DOHH2 (cell line): ENCODE results near the gene BATF.

Source experiments
- H3F3A ChIP-seq: fragments of 200-600 bp; sonication (generic), shearing (Covaris generic); 2 replicates; pipeline ENCODE4 v1.6.0; 2016; ENCODE audit warnings: antibody characterized with exemption, mild to moderate bottlenecking; ENCODE audit not compliant: control insufficient read depth, insufficient read depth
- H3K27ac ChIP-seq: fragments of 200-600 bp; sonication (generic); 2 replicates; pipeline ENCODE4 v1.5.1; 2014; ENCODE audit warnings: low read depth, mild to moderate bottlenecking, low read length, moderate library complexity
- H3K27me3 ChIP-seq: fragments of 200-600 bp; sonication (generic); 2 replicates; pipeline ENCODE4 v1.6.1; 2014; ENCODE audit warnings: mild to moderate bottlenecking, low read length, mixed read lengths; ENCODE audit not compliant: control insufficient read depth
- H3K36me3 ChIP-seq: fragments of 200-600 bp; sonication (generic); 2 replicates; pipeline ENCODE4 v1.6.1; 2014; ENCODE audit warnings: mild to moderate bottlenecking, low read length, moderate library complexity, mixed read lengths; ENCODE audit not compliant: control insufficient read depth
- H3K4me1 ChIP-seq: fragments of 200-600 bp; sonication (generic); 2 replicates; pipeline ENCODE4 v1.6.1; 2014; ENCODE audit warnings: mild to moderate bottlenecking, low read length, mixed read lengths; ENCODE audit not compliant: control insufficient read depth
- H3K4me2 ChIP-seq: fragments of 200-600 bp; sonication (generic); 2 replicates; pipeline ENCODE4 v1.6.0; 2014; ENCODE audit warnings: mild to moderate bottlenecking, low read length, moderate library complexity
- H3K4me3 ChIP-seq: fragments of 200-600 bp; sonication (generic); 2 replicates; pipeline ENCODE4 v1.5.1; 2014; ENCODE audit warnings: mild to moderate bottlenecking, low read length, mixed read lengths
- H3K79me2 ChIP-seq: fragments of 200-600 bp; sonication (generic); 2 replicates; pipeline ENCODE4 v1.6.1; 2014; ENCODE audit warnings: mild to moderate bottlenecking, low read length, mixed read lengths; ENCODE audit not compliant: control insufficient read depth
- H3K9me2 ChIP-seq: fragments of 200-600 bp; sonication (generic); replicated peaks from 2 replicates; pipeline ENCODE4 v1.6.1; 2014; ENCODE audit warnings: mild to moderate bottlenecking, low read length, mixed read lengths; ENCODE audit not compliant: control insufficient read depth
- H3K9me3 ChIP-seq: fragments of 200-600 bp; sonication (generic); 2 replicates; pipeline ENCODE4 v1.6.1; 2014; ENCODE audit warnings: antibody characterized with exemption, low read length, mixed read lengths; ENCODE audit not compliant: control insufficient read depth, insufficient read depth
- H4K20me1 ChIP-seq: fragments of 200-600 bp; sonication (generic); 2 replicates; pipeline ENCODE4 v1.6.0; 2014; ENCODE audit warnings: low read depth, mild to moderate bottlenecking, antibody characterized with exemption, low read length, moderate library complexity; ENCODE audit not compliant: control insufficient read depth, insufficient read depth
- EZH2phosphoT487 ChIP-seq: fragments of 200-600 bp; sonication (generic); IDR thresholded peaks from 2 replicates; pipeline ENCODE4 v1.6.1; 2017; ENCODE audit warnings: borderline replicate concordance, mild to moderate bottlenecking, antibody characterized with exemption, low read length, moderate library complexity, mixed read lengths
- TF ChIP-seq, protein P1 (sequence below): fragments of 200-600 bp; sonication (generic); IDR thresholded peaks from one replicate; pipeline ENCODE4 v1.5.1; 2014; ENCODE audit warnings: antibody characterized with exemption, mild to moderate bottlenecking, low read depth, low read length; ENCODE audit not compliant: poor library complexity, severe bottlenecking

BATF gene

DNA sequence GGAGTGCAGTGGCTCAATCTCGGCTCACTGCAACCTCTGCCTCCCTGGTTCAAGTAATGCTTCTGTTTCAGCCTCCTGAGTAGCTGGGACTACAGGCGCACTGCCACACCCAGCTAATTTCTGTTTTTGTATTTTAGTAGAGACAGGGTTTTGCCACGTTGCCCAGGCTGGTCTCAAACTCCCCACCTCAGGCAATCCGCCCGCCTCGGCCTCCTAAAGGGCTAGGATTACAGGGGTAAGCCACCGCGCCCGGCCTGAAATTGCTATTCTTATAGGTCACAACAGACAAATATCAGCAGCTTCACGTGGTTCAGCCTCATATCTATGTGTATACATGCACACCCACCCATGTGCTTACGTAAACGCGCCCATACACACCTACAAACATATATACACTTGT is 23.6 kb downstream of the BATF start:
- Histone ChIP-seq H3K9me3 (no peaks in the 10 kb centered on the region), H3F3A (no peaks in the 10 kb centered on the region), H3K27me3 (peaks cover 53% of the 10 kb centered on the region), H3K79me2 (no peaks in the 10 kb centered on the region), H3K27ac (no peak overlapping the region), H3K4me2 (no peak overlapping the region), H3K4me1 (peaks cover 10% of the 10 kb centered on the region), H3K36me3 (no peaks in the 10 kb centered on the region), H3K9me2 (no peaks in the 10 kb centered on the region), H4K20me1 (no peaks in the 10 kb centered on the region), H3K4me3 (no peak overlapping the region)
- TF ChIP-seq EZH2phosphoT487: no peak
- TF ChIP-seq, protein P1, sequence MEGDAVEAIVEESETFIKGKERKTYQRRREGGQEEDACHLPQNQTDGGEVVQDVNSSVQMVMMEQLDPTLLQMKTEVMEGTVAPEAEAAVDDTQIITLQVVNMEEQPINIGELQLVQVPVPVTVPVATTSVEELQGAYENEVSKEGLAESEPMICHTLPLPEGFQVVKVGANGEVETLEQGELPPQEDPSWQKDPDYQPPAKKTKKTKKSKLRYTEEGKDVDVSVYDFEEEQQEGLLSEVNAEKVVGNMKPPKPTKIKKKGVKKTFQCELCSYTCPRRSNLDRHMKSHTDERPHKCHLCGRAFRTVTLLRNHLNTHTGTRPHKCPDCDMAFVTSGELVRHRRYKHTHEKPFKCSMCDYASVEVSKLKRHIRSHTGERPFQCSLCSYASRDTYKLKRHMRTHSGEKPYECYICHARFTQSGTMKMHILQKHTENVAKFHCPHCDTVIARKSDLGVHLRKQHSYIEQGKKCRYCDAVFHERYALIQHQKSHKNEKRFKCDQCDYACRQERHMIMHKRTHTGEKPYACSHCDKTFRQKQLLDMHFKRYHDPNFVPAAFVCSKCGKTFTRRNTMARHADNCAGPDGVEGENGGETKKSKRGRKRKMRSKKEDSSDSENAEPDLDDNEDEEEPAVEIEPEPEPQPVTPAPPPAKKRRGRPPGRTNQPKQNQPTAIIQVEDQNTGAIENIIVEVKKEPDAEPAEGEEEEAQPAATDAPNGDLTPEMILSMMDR: no peak

DNA sequence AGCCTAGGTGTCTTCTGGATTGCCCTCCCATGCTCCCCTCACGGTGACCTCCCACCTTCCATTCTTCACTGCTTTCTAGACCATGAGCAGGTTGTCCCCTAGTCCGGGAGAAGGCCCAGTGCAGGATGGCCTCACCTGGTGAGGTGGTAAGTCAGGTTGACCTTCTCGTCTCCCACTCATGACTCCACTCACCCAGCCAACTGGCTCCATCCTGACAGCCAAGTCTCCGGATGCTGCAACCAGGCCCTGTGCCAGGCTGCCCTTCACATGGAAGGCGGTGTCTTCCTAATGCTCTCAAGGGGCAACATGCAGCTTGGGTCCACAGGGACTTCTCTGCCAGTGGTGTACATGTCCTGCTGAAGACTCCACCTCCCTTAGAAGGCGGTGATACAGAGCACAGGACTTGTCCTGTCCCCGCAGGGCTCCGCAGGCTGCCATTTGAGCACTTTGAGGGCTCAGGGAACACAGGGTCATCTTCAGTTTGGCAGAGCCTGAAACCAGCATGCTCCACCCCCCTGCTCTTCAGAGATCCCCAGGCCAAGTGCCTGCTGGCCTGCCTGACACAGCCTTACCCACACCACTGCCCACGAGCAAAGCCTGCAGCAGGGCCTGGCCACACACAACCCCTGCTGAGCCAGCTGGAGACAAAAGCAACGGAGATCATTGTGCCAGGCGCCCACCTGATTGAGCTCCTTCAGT is 25.4 kb downstream of the BATF start:
- Histone ChIP-seq H3K36me3 (no peaks in the 10 kb centered on the region), H3K9me3 (no peaks in the 10 kb centered on the region), H3K27ac (no peak overlapping the region), H4K20me1 (no peaks in the 10 kb centered on the region), H3K4me1 (peaks cover 5% of the 10 kb centered on the region), H3F3A (no peaks in the 10 kb centered on the region), H3K9me2 (no peaks in the 10 kb centered on the region), H3K4me3 (no peak overlapping the region), H3K27me3 (peaks cover 54% of the 10 kb centered on the region), H3K4me2 (no peak overlapping the region), H3K79me2 (no peaks in the 10 kb centered on the region)
- TF ChIP-seq, protein P1: no peak
- no peak for TF ChIP-seq EZH2phosphoT487

DNA sequence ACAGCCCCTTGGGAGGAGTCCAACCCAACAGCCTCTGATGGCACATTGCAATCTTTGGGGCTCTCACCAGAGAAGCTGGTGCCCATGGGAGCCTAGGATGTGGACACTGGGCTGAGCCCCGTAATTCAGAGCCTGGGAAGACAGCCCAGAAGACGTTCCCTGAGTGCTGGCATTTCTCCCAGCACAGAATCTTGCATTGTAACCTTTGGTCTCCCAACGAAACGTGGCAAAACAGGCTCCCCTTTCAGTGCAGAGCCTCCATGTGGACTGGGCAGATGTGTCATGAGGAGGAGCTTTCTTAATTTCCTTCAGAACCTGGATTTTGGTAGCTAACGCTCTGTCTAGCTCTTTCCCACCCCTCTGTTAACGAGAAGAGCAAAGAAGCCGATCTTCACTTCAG is 26.3 kb downstream of the BATF start:
- Histone ChIP-seq H3K27ac (no peak overlapping the region), H3F3A (no peaks in the 10 kb centered on the region), H3K79me2 (no peaks in the 10 kb centered on the region), H3K27me3 (peaks cover 53% of the 10 kb centered on the region), H4K20me1 (no peaks in the 10 kb centered on the region), H3K36me3 (no peaks in the 10 kb centered on the region), H3K9me2 (no peaks in the 10 kb centered on the region), H3K9me3 (no peaks in the 10 kb centered on the region), H3K4me3 (no peak overlapping the region), H3K4me1 (no peaks in the 10 kb centered on the region), H3K4me2 (no peak overlapping the region)
- TF ChIP-seq, protein P1: no peak
- no peak for TF ChIP-seq EZH2phosphoT487
